NAMALWA (cell line): ENCODE data around the gene OR2H1.

Experiments used
- DNase-seq: peaks from one replicate; pipeline ENCODE4 v3.0.0-alpha.2; 2015; ENCODE audit warnings: low spot score

OR2H1 gene

DNA sequence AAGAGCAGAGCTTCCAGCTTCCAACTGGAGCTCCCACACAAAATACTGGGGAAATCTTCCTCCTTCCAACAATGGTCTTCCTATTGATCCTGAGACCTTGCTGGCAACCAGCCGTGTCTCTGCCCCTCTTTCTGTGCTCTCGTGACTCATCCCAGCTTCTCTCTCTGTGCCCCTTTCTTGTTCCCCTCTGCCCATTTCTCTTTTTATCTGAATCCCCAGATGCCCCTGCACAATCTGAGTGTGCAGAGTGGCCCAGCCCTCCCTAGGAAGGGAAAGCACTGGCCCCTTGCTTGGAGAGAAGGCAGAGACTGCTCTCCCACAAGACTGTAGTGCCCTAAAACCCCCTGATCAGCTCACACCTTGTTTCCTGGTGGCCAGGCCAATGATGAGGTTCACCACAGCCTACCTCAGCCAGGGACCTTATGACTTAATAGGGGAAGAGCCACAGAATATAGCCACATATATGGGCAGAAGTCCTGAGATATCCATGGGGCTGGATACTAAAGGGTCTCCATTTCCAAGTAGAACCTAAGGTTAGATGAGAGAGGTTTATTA lies 53.9 kb downstream of the OR2H1 start:
- DNase-seq, result no peak
